PC-3 (cell line): ENCODE measurements around the gene EDDM3A. TPM values are rescaled to one million over a fixed set of nuclear protein-coding genes. Genes with fewer than 3 reads are reported as not detected.

Experiments
- ATAC-seq: fragments of 200-7000 bp; cut with Tn5 transposase; 2 replicates; pipeline ENCODE4 v1.9.1; 2020; ENCODE audit warnings: mild to moderate bottlenecking, moderate library complexity
- Bru-seq: library from RNA; stranded (reverse); fragments of 400-500 nt; gene quantifications from one replicate; lab custom pipeline; 2021; lab: Mats Ljungman, UMichigan
- BruChase-seq, 2 experiments: library from RNA; stranded (reverse); fragments of 400-500 nt; gene quantifications; one replicate each; lab custom pipeline; 2021; lab: Mats Ljungman, UMichigan
- BruUV-seq: library from RNA; stranded (reverse); fragments of 400-500 nt; replicated peaks from 2 replicates; lab custom pipeline; 2021; lab: Mats Ljungman, UMichigan
- CTCF ChIA-PET: fragments of 300-600 bp; sonication (Branson Sonifier 250); formaldehyde crosslinking; loops from one replicate; lab custom pipeline; 2022; ENCODE audit warnings: antibody characterized with exemption; lab: Charles Lee
- POLR2A ChIA-PET: fragments of 300-600 bp; sonication (Branson Sonifier 250); formaldehyde crosslinking; loops from one replicate; lab custom pipeline; 2022; ENCODE audit warnings: antibody characterized with exemption; ENCODE audit not compliant: unreplicated experiment; lab: Charles Lee
- DNase-seq: peaks from one replicate; pipeline ENCODE4 v3.0.0-alpha.2; 2015
- H2AFZ ChIP-seq: fragments of 300-600 bp; sonication (generic); 2 replicates; pipeline ENCODE4 v1.6.0; 2016; ENCODE audit warnings: antibody characterized with exemption, low read length
- H3F3A ChIP-seq: fragments of 300-600 bp; sonication (generic); one replicate; pipeline ENCODE4 v1.6.0; 2017; ENCODE audit warnings: antibody characterized with exemption, low read length, control low read depth, mild to moderate bottlenecking; ENCODE audit not compliant: unreplicated experiment
- H3K27ac ChIP-seq: fragments of 300-600 bp; sonication (generic); 2 replicates; pipeline ENCODE4 v1.5.1; 2016; ENCODE audit warnings: mild to moderate bottlenecking, low read length
- H3K27me3 ChIP-seq: fragments of 300-600 bp; sonication (generic); 2 replicates; pipeline ENCODE4 v1.6.1; 2016; ENCODE audit warnings: low read length, mixed read lengths
- H3K36me3 ChIP-seq: fragments of 300-600 bp; sonication (generic); 2 replicates; pipeline ENCODE4 v1.6.1; 2016; ENCODE audit warnings: low read depth, mixed run types, low read length, mixed read lengths
- H3K4me1 ChIP-seq: fragments of 300-600 bp; sonication (generic); 2 replicates; pipeline ENCODE4 v1.5.1; 2016; ENCODE audit warnings: low read length; ENCODE audit not compliant: insufficient read depth
- H3K4me2 ChIP-seq: fragments of 300-600 bp; sonication (generic); 2 replicates; pipeline ENCODE4 v1.6.0; 2016; ENCODE audit warnings: low read length
- H3K4me3 ChIP-seq: fragments of 300-600 bp; sonication (generic); 2 replicates; pipeline ENCODE4 v1.5.1; 2016; ENCODE audit warnings: mild to moderate bottlenecking, low read length, mixed read lengths
- H3K79me2 ChIP-seq: fragments of 300-600 bp; sonication (generic); 2 replicates; pipeline ENCODE4 v1.6.1; 2017; ENCODE audit warnings: low read length, mixed read lengths
- H3K9ac ChIP-seq: fragments of 300-600 bp; sonication (generic); 2 replicates; pipeline ENCODE4 v1.6.0; 2016; ENCODE audit warnings: mild to moderate bottlenecking, low read length
- H3K9me2 ChIP-seq: fragments of 300-600 bp; sonication (generic); replicated peaks from 2 replicates; pipeline ENCODE4 v1.6.1; 2016; ENCODE audit warnings: mixed run types, low read length, mixed read lengths
- H3K9me3 ChIP-seq: fragments of 300-600 bp; sonication (generic); 2 replicates; pipeline ENCODE4 v1.6.1; 2016; ENCODE audit warnings: low read length, mixed read lengths
- H4K20me1 ChIP-seq: fragments of 300-600 bp; sonication (generic); 2 replicates; pipeline ENCODE4 v1.6.1; 2016; ENCODE audit warnings: low read length, mixed read lengths
- EZH2 ChIP-seq: fragments of 300-600 bp; sonication (generic); IDR thresholded peaks from one replicate; pipeline ENCODE4 v1.6.1; 2017; ENCODE audit warnings: antibody characterized with exemption, mild to moderate bottlenecking, low read length; ENCODE audit not compliant: unreplicated experiment
- EZH2phosphoT487 ChIP-seq: fragments of 300-600 bp; sonication (generic); IDR thresholded peaks from 2 replicates; pipeline ENCODE4 v1.6.1; 2018; ENCODE audit warnings: mild to moderate bottlenecking, antibody characterized with exemption, low read length, borderline replicate concordance
- intact Hi-C: fragments of 100-400 bp; cut with micrococcal nuclease; formaldehyde crosslinking; loops from 2 replicates; pipeline ENCODE4 v1.9.0; 2023
- long read RNA-seq: library from polyadenylated mRNA; unstranded; transcript quantifications from one replicate; pipeline ENCODE4 v2.0.0, GENCODE V29; 2021; ENCODE audit not compliant: unreplicated experiment
- total RNA-seq: library from RNA; depleted of rRNA; stranded (reverse); fragments of >200 nt; gene quantifications from 2 replicates; pipeline ENCODE4 v1.2.3, GENCODE V29; 2014; rRNA removed
- TF ChIP-seq, protein P1 (sequence below): fragments of 300-600 bp; sonication (generic); conservative IDR thresholded peaks from 2 replicates; pipeline ENCODE4 v1.5.1; 2017; ENCODE audit warnings: antibody characterized with exemption, low read depth, mild to moderate bottlenecking, low read length

The EDDM3A gene
- not detected in 2 replicates for total RNA-seq
- Bru-seq, nascent RNA = not detected
- BruChase-seq, experiment 1, labeled RNA remaining after a 6-hour chase = not detected
- BruChase-seq, experiment 2, labeled RNA remaining after a 2-hour chase = not detected
- long read RNA-seq = 0 reads

DNA sequence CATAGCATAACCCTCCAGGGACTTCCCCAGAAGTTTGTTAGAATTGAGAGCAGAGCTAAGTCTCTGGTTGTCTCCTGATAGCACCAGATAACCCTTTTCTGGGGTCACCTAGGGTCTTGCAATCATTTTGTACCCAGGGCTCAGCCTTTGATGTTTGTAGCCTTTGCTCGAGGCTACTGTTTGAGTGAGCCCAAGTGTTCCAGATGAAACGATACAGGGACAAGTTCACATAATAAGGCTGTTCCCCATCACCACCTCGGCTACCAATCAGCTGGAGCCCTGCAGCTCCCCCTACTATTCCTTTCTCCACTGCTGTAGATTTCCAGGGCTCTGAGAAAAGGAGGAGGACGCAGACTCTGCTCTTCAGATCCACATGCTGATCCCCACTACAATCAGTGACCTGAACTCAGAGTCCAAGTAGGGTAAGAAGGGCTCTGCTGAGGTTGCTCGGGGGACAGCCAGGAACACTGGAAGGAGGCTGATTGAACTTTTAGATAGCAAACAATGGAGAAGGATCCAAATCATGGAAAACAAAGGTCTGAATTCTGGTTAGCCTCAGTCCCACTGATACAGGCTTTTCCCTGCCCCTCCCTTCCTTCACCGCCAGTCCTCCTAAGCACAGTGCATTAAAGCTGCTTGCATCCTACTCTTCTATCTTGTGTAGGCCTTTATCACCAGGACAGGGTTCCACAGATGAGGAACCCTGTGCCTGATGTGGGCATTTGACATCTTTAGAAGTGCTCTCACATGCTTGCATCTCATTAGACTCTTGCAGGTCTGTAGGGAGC lies at the start of gene EDDM3A:
Gene EDDM3A (plus strand): TSS at position 317 of the 788 bp plus-strand sequence. CDS start 1,694 bp downstream, outside the sequence.
- no peak within 1 kb of the TSS for H2AFZ ChIP-seq
- no peak within 1 kb of the TSS for H3K4me3 ChIP-seq
- POLR2A ChIA-PET = no interaction called here
- TF ChIP-seq, protein P1, sequence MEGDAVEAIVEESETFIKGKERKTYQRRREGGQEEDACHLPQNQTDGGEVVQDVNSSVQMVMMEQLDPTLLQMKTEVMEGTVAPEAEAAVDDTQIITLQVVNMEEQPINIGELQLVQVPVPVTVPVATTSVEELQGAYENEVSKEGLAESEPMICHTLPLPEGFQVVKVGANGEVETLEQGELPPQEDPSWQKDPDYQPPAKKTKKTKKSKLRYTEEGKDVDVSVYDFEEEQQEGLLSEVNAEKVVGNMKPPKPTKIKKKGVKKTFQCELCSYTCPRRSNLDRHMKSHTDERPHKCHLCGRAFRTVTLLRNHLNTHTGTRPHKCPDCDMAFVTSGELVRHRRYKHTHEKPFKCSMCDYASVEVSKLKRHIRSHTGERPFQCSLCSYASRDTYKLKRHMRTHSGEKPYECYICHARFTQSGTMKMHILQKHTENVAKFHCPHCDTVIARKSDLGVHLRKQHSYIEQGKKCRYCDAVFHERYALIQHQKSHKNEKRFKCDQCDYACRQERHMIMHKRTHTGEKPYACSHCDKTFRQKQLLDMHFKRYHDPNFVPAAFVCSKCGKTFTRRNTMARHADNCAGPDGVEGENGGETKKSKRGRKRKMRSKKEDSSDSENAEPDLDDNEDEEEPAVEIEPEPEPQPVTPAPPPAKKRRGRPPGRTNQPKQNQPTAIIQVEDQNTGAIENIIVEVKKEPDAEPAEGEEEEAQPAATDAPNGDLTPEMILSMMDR = no peak
- no peak for TF ChIP-seq EZH2phosphoT487
- CTCF ChIA-PET = no interaction called here
- no TSS peak for BruUV-seq
- H3K79me2 ChIP-seq = no peaks in the 10 kb centered on the region
- H3K4me1 ChIP-seq = no peaks in the 10 kb centered on the region
- peaks cover 47% of the 10 kb centered on the region; the same call in 1 of the 2 replicates for H3K27me3 ChIP-seq
- no peaks in the 10 kb centered on the region for H3K9me2 ChIP-seq
- no peak for DNase-seq
- intact Hi-C loops = no loop called here
- no peaks in the 10 kb centered on the region for H4K20me1 ChIP-seq
- no peaks in the 10 kb centered on the region for H3F3A ChIP-seq
- H3K9ac ChIP-seq = no peak within 1 kb of the TSS
- no peak within 1 kb of the TSS for H3K4me2 ChIP-seq
- H3K9me3 ChIP-seq = no peaks in the 10 kb centered on the region
- ATAC-seq = no peak
- no peak within 1 kb of the TSS for H3K27ac ChIP-seq
- no peaks in the 10 kb centered on the region for H3K36me3 ChIP-seq

- no peak overlapping the region for H3K4me3 ChIP-seq
- POLR2A ChIA-PET = no interaction called here
- intact Hi-C loops = loop anchor here (1.0 to 5.0 kb wide), 4 partner anchors 159 to 346 kb away; partner anchors contain the start of gene RNASE7
- no peaks in the 10 kb centered on the region for H3K36me3 ChIP-seq
- no peak overlapping the region for H3K4me2 ChIP-seq
- H3K27me3 ChIP-seq = no peaks in the 10 kb centered on the region
- DNase-seq = no peak
- H3K27ac ChIP-seq = no peak overlapping the region
- no peak overlapping the region for H2AFZ ChIP-seq
- CTCF ChIA-PET = no interaction called here
- no peak overlapping the region for H3K9ac ChIP-seq
- no peaks in the 10 kb centered on the region for H3F3A ChIP-seq
- TF ChIP-seq, protein P1 = no peak
- TF ChIP-seq EZH2phosphoT487 (no peak), EZH2 (no peak)
- H4K20me1 ChIP-seq = no peaks in the 10 kb centered on the region
- H3K9me3 ChIP-seq = no peaks in the 10 kb centered on the region
- no peaks in the 10 kb centered on the region for H3K9me2 ChIP-seq
- no TSS peak for BruUV-seq
- ATAC-seq = no peak
- H3K79me2 ChIP-seq = no peaks in the 10 kb centered on the region
- peaks cover 7% of the 10 kb centered on the region for H3K4me1 ChIP-seq
Observed at GRCh38 chr14:20696764-20697163, 48.9 kb upstream of the EDDM3A start.
